Breast epithelium (tissue), 3 donors: ENCODE data around the gene NFIB.

Experiments
- CTCF ChIP-seq, 3 donors: fragments of 450-650 bp; IDR thresholded peaks; one replicate each; pipeline ENCODE4 v1.5.1; 2016 to 2017; ENCODE audit warnings: antibody characterized with exemption in 3 of 3, mild to moderate bottlenecking in 3 of 3, moderate library complexity in 3 of 3
- POLR2A ChIP-seq: fragments of 450-650 bp; IDR thresholded peaks from one replicate; pipeline ENCODE4 v1.6.1; 2016; ENCODE audit warnings: antibody characterized with exemption, mild to moderate bottlenecking, moderate library complexity
- POLR2AphosphoS5 ChIP-seq, 3 donors: sonication (generic); formaldehyde crosslinking; IDR thresholded peaks; one replicate each; pipeline ENCODE4 v1.6.1; 2017; ENCODE audit warnings: antibody characterized with exemption in 3 of 3

- TF ChIP-seq CTCF (IDR thresholded peaks at IDR 0.05): no peak
- TF ChIP-seq POLR2A: no peak
- TF ChIP-seq POLR2AphosphoS5 (IDR thresholded peaks at IDR 0.05): no peak
These were observed 22.3 kb upstream of the NFIB start for GRCh38 chr9:14336244-14336643.
